ENCODE data around the gene MCM3.

DNA sequence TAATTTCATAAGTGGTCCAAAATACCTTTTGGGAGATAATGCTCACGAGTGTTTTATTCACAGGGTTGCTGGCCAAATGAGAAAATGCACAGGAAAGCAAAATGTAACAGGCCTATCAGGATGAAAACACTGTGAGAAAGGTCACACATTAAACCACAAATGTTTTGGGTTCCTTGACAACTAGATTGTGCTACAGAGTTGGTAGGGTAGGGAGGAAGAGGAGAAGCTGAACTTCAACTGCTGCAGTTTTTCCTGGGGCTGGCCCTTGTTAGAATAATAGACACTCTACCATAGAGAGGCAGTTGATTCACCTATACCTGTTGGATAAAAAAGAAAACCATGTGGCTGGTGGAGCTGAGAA is 49.3 kb upstream of the MCM3 start:
- TF ChIP-seq POLR2A (IDR thresholded peaks at IDR 0.05) (no peak), CTCF (IDR thresholded peaks at IDR 0.05) (no peak)
